Endothelial cell of umbilical vein (primary cell): Measurements from ENCODE around the gene EIF5AL1.
"Not testable (repeated sequence)": the region's sequence is repeated elsewhere in the genome, so short reads cannot be mapped to it uniquely, and the experiment has no call there.

ENCODE experiments used
- EZH2 ChIP-seq: IDR thresholded peaks from 2 replicates; pipeline ENCODE4 v1.6.1; 2012; ENCODE audit warnings: borderline replicate concordance, low read depth, mild to moderate bottlenecking, moderate library complexity, low read length, inconsistent platforms; ENCODE audit not compliant: severe bottlenecking
- FOS ChIP-seq: IDR thresholded peaks from 2 replicates; pipeline ENCODE4 v1.6.1; 2011; ENCODE audit warnings: mild to moderate bottlenecking, low read length, moderate library complexity, borderline replicate concordance; ENCODE audit not compliant: insufficient read depth
- GATA2 ChIP-seq: IDR thresholded peaks from 2 replicates; pipeline ENCODE4 v1.7.0; 2011; ENCODE audit warnings: low read depth, mild to moderate bottlenecking, moderate library complexity, mixed read lengths, low read length; ENCODE audit not compliant: insufficient read length, insufficient read depth
- MYC ChIP-seq: IDR thresholded peaks from one replicate; pipeline ENCODE4 v1.6.1; 2011; ENCODE audit warnings: mild to moderate bottlenecking, low read depth, low read length
- POLR2A ChIP-seq: IDR thresholded peaks from 2 replicates; pipeline ENCODE4 v1.6.1; 2012; ENCODE audit warnings: low read depth, mild to moderate bottlenecking, control low read depth, low read length
- POLR2AphosphoS5 ChIP-seq: IDR thresholded peaks from 2 replicates; pipeline ENCODE4 v1.6.1; 2012; ENCODE audit warnings: low read depth, mild to moderate bottlenecking, control low read depth, low read length, moderate library complexity; ENCODE audit not compliant: insufficient read depth
- TF ChIP-seq, protein P1 (sequence below), 2 donors: IDR thresholded peaks; 1 replicate in 1 of 2; 2 replicates in 1 of 2; pipeline ENCODE4 v1.5.1; 2011; ENCODE audit warnings: low read length in 2 of 2, mild to moderate bottlenecking in 2 of 2, moderate library complexity in 2 of 2, control low read depth in 1 of 2, inconsistent platforms in 1 of 2, low read depth in 1 of 2; ENCODE audit not compliant: insufficient read depth in 1 of 2; ENCODE audit errors: extremely low read depth in 1 of 2

DNA sequence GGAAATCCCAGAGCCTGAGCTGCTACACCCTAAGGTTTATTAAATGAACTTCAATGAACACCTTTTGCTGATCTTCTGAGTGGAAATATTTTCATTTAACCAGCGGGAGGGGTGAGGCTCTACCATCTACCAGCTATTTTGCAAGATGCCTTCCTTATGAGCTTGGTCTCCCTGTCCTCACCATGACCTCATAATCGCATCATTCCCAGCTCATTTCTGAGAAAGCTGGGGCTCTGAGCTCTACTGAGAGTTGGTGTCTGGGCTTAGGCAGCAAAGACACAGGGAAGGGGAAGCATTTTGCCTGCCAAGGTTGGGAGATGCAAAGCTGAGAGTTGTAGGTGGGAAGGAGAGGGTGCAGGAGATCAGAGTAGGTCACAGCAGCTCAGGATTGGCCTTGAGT lies 7.8 kb upstream of the EIF5AL1 start:
- TF ChIP-seq MYC, FOS, GATA2, POLR2A, EZH2, POLR2AphosphoS5: not testable (repeated sequence)
- TF ChIP-seq, protein P1, sequence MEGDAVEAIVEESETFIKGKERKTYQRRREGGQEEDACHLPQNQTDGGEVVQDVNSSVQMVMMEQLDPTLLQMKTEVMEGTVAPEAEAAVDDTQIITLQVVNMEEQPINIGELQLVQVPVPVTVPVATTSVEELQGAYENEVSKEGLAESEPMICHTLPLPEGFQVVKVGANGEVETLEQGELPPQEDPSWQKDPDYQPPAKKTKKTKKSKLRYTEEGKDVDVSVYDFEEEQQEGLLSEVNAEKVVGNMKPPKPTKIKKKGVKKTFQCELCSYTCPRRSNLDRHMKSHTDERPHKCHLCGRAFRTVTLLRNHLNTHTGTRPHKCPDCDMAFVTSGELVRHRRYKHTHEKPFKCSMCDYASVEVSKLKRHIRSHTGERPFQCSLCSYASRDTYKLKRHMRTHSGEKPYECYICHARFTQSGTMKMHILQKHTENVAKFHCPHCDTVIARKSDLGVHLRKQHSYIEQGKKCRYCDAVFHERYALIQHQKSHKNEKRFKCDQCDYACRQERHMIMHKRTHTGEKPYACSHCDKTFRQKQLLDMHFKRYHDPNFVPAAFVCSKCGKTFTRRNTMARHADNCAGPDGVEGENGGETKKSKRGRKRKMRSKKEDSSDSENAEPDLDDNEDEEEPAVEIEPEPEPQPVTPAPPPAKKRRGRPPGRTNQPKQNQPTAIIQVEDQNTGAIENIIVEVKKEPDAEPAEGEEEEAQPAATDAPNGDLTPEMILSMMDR (IDR thresholded peaks at IDR 0.05; ENCODE audit: extremely low read depth in 1 of 2, insufficient read depth in 1 of 2, low read depth in 1 of 2, low read length in 2 of 2) = not testable (repeated sequence)
